CMK (cell line): ENCODE measurements around the gene LYRM7.
"Not testable (repeated sequence)": the region's sequence is repeated elsewhere in the genome, so short reads cannot be mapped to it uniquely, and the experiment has no call there.

ENCODE experiments used
- DNase-seq: peaks from one replicate; pipeline ENCODE4 v3.0.0-alpha.2; 2010; ENCODE audit warnings: low read depth

Gene LYRM7

GRCh38 chr5:131170540-131171275 lies at the start of gene LYRM7:
Gene LYRM7, plus strand, starts transcription at chr5:131170944. Its CDS starts 77 bp downstream, at chr5:131171021.
- DNase-seq = peak; percentile 84

DNA sequence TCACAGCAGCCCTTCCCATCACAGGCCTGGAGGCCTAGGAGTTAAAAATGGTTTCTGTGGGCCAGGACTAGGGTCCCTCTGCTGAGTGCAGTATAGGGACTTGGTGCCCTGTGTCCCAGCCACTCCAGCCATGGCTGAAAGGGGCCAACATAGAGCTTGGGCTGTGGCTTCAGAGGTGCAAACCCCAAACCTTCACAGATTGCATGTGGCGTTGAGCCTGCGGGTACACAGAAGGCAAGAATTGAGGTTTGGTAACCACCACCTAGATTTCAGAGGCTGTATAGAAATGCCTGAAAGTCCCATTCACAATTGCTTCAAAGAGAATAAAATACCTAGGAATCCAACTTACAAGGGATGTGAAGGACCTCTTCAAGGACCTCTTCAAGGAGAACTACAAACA lies 43.5 kb upstream of the LYRM7 start:
- not testable (repeated sequence) for DNase-seq

DNA sequence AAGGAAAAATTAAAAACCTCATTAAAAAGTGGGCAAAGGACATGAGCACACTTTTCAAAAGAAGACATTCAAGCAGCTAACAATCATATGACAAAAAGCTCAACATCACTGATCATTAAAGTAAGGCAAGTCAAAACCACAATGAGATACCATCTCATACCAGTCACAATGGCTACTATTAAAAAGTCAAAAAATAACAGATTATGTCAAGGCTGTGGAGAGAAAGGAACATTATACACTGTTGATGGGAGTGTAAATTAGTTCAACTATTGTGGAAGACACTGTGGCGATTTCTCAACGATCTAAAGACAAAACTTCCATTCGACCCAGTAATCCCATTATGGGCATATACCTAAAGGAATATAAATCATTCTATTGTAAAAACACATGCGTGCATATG lies 41.4 kb upstream of the LYRM7 start:
- no peak for DNase-seq

DNA sequence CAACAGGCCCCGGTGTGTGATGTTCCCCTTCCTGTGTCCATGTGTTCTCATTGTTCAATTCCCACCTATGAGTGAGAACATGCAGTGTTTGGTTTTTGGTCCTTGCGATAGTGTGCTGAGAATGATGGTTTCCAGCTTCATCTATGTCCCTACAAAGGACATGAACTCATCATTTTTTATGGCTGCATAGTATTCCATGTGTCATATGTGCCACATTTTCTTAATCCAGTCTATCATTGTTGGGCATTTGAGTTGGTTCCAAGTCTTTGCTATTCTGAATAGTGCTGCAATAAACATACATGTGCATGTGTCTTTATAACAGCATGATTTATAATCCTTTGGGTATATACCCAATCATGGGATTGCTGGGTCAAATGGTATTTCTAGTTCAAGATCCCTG lies 37.7 kb upstream of the LYRM7 start:
- not testable (repeated sequence) for DNase-seq

DNA sequence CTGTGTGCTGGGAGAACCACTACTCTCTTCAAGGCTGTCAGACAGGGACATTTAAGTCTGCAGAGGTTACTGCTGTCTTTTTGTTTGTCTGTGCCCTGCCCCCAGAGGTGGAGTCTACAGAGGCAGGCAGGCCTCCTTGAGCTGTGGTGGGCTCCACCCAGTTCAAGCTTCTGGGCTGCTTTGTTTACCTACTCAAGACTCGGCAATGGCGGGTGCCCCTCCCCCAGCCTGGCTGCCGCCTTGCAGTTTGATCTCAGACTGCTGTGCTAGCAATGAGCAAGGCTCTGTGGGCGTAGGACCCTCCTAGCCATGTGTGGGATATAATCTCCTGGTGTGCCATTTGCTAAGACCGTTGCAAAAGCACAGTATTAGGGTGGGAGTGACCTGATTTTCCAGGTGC lies 32.3 kb upstream of the LYRM7 start:
- DNase-seq = not testable (repeated sequence)

DNA sequence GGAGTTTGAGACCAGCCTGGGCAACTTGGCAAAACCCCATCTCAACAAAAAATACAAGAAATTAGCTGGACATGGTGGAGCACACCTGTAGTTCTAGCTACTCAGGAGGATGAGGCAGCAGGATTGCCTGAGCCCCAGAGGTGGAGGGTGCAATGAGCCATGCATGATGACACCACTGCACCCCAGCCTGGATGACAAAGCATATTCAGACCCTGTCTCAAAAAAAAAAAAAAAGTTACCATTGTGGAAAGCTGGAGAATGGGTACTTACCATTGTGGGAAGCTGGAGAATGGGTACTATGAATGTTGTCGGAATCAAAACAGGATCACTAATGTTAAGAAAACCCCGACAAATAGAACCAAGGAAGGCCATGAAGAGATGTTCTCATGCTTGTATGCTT lies 31.4 kb upstream of the LYRM7 start:
- DNase-seq = no peak

DNA sequence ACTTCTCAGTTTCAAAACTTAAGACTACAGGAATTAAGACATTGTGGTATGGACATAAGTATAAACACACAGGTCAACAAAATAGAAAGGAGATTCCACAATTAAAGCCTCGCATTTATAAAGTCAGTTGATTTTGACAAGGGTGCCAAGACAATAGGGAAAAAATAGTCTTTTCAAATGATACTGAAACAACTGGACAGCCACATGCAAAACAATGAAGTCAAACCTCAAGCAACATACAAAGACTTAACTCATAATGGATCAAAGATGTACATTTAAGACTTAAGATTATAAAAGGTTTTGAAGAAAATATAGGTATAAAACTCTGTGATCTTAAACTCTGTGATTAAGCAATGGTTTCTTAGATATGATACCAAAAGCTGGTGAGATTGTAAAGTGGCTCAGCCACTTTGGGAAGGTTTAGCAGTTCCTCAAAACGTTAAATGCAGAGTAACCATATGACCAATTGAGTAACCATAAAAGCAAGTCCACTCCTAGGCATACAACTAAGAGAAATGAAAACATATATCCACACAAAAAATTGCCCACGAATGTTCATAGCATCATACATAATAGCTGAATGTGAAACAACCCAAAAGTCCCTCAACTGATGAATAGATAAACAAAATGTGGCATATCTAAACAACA lies 27.6 kb upstream of the LYRM7 start:
- DNase-seq = no peak

DNA sequence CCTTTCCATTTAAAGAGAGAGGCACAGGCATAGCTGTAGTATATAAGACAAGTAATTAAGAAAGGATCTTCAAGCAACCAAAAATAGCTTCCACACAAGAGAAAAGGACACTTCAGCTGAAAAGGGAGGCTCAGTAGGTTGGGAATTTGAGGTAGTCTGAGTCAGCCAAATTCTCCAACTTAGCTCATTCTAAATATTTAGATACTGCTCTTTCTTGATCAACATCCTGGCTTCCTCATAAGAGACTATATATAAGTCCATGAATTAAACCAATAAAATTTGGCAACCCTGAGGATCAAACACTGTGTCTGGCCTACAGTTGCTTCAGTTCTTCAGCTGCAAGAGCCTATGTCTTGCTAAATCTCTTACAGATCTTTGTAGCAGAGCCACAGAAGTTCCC lies 23.5 kb upstream of the LYRM7 start:
- no peak for DNase-seq

DNA sequence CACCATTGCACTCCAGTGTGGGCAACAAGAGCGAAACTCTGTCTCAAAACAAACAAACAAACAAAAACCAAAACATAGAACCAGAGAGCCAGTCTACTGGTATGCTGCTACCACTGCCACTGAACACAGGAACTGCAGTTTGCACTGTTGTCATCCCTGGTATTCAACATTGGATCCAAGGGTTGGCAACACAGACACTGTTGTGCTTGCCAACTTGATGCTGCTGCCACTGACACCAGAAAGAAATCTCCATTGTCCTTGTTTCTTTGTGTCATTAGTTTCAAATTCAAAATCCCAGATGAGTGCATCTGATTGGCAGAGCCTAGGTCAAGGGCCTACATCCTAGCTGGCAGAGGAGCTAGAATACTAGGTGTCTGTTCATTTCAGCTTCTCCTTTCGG lies 21.9 kb upstream of the LYRM7 start:
- DNase-seq = no peak

DNA sequence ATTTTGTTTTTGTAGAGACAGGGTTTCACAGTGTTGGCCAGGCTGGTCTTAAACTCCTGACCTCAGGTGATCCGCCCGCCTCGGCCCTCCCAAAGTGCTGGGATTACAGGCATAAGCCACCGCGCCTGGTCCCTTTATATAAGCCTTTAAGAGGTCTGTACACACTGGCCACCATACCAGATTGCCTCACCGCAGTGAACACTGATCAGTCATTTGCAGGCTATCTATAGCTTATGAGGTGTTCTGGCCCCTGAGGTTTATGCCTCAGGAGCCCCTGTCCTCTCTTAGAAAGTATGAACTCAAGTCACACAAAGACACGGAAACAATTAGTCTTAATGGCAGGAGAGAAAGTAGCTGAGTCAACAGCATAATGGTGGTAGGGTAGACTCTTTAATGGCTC lies 20.3 kb upstream of the LYRM7 start:
- no peak for DNase-seq

GRCh38 chr5:131151216-131151615 lies 19.5 kb upstream of the LYRM7 start:
- no peak for DNase-seq

GRCh38 chr5:131156385-131156784 lies 14.4 kb upstream of the LYRM7 start:
- no peak for DNase-seq

DNA sequence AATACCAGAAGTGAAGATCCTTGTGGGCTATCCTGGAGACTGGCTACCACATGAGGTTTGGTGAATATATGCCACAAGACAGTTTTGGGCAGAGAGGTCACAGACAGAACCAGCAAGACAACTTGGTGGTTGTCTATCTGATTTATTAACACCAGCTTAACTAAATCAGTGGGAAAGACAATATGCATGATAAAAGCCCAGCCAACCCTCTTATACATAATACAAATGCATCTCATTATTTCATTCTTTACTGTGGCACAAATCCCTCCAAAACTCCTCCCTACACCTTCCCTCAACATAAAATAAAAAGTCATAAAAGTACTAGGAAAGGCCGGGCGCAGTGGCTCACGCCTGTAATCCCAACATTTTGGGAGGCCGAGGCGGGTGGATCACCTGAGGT lies 13.8 kb upstream of the LYRM7 start:
- DNase-seq = no peak

DNA sequence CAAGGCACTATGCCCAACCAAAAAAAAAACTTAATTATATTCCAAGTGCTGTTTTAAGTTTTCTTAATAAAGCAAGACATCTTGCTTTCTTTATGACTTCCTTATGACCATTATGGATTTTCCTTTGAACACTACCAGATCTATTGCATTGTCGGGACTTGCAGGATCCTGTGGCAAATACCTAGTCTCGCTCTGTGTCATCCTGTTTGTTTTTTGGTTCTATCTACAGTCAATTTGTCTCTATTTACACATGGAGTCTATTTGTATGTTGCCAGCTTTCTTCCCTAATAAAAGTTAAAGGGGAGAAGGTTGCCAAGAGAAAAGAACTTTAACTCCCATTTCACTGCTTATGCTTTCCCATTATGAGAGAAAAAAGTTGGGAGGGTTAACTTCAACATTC lies 10.6 kb upstream of the LYRM7 start:
- DNase-seq = no peak

- DNase-seq = no peak
These were observed 7.2 kb upstream of the LYRM7 start for GRCh38 chr5:131163276-131164119.

DNA sequence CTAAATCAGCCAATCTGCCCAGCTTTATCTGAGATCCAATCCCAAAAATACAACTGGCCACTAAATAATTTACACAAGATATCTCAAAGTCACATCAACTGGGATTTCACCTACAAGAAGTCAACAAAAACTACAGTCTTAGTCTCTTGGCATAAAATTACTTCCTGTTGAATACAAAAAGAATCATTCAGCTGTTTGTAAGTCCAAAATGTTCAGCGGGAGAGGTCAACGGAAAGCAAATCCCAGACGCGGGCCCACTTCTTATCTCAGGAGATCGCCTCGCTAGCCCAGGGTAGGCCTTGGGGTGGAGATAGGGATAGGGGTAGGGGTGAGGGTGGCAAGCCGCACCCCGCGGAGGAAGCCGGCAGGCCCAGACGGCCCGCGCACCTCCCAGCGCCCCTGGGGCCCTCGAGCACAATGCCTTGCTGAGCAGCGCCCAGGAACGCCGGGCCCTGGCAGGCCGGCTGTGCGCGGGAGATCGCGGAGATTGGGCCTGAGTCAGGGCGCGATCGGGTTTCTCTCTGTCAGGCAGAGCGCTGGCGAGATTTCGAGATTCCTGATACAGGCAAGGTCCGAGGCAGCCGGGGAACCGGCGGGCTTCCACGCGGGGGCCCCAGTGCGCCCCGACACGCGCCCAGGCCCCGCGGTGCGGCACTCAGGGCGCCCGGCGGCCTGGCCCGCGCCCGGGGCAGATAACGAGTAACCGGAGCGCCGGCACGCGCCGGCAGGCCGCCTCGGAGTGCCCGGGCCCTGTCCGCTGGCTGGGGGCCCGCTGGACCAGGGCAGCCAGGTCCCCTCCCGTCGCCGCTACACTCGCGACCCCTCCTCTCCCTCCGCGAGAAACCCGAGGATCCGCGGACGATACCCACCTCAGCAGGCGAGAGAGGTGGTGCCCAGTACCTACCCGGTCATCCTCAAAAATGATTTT lies 6.3 kb upstream of the LYRM7 start:
- peak; percentile 27 for DNase-seq

- DNase-seq = peak; percentile 79
These were observed 5.5 kb upstream of the LYRM7 start, which contains the start of gene HINT1 for GRCh38 chr5:131165119-131165727. Gene HINT1, minus strand, starts transcription at chr5:131165256. Its CDS starts 51 bp downstream, at chr5:131165205.

- no peak for DNase-seq
These were observed 3.1 kb upstream of the LYRM7 start for GRCh38 chr5:131167615-131168014.

DNA sequence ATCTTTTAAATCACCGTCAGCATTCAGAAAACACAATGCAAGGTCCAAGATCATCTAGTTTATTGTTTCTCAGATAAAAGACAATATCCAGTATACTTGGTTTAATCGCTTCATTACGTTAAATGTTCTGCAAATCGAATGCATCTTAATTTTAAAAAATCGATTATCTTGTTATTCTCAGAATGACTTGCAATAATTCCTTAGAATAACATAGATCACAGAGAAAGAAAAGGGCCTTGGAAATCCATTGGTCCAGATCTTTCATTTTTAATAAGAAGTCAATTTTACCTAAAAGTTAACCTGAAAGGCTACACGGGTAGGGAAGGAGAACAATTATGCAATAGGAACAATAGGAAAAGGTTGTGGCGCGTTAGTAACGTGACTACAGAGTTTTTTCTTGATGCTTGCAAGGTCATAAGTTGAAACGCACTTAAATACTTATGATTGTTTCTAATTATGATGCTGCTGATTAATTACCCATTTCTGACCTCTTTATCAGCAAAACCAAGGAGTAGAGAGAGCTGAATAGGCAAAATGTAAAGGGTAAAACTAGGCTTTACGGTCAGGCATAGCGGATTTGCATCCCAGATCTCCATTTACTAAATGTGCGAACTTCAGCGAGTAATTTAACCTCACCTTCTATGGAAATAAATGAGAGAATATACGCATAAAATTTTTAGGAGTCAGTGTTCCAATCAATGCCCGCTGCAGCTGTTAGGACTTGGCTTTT lies 769 bp upstream of the LYRM7 start:
- no peak for DNase-seq

DNA sequence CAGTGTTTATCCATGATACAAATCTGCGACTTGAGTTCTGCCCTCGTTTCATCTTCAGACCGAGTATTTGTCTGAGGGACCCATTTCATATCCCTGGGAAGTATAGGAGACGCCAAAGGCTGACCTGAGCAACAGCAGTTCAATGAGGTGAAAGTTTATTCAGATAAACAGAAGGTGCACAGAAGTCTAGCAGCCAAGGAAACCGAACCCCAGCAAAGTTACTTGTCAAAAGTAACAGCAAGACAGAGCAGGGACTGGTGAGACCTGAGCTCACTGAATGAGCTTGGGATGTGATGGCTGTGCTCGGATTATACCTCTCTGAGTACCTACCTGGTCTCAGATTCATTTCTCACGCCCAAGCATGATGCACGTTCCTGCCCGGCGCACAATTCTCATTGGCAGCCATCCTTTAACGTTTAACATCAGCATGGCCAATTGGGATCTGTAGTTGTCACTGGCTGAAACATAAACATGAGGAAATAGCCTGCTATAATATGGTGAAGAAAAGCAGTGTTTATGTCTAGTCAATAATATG lies 599 bp downstream of the LYRM7 start:
- DNase-seq = no peak
